ENCODE results near the gene PREP. TPM values are rescaled to one million over a fixed set of nuclear protein-coding genes. Genes with fewer than 3 reads are reported as not detected.
A peak's percentile ranks its signal among the peaks of the same experiment; 100 is the strongest.

PREP gene
- total RNA-seq, 1 experiment from 2014 or later = 35.8 TPM

GRCh38 chr6:105256619-105257018 is 146.3 kb downstream of the PREP start:
- Histone ChIP-seq H3K4me1 (replicated peaks; ENCODE audit: insufficient read depth) (no peaks in the 10 kb centered on the region), H3K4me3 (no peak overlapping the region), H3K79me2 (ENCODE audit: low read depth) (no peaks in the 10 kb centered on the region), H3K9me2 (ENCODE audit: insufficient read depth) (no peaks in the 10 kb centered on the region), H3K4me2 (no peak overlapping the region), H3K27ac (no peak overlapping the region), H4K20me1 (ENCODE audit: insufficient read depth) (no peaks in the 10 kb centered on the region), H3K9me3 (ENCODE audit: insufficient read depth, low read depth) (peaks cover 6% of the 10 kb centered on the region; the same call in 1 of the 2 replicates), H3K27me3 (ENCODE audit: insufficient read depth, low read depth) (no peaks in the 10 kb centered on the region), H3F3A (ENCODE audit: insufficient read depth, low read depth) (no peaks in the 10 kb centered on the region), H2AFZ (no peak overlapping the region), H3K36me3 (ENCODE audit: low read depth) (no peaks in the 10 kb centered on the region)
- ChIA-PET CTCF (no interaction called here), POLR2A (ENCODE audit: unreplicated experiment) (no interaction called here)
- DNase-seq = no peak
- no peak for TF ChIP-seq EZH2 (IDR thresholded peaks at IDR 0.05; ENCODE audit: low read depth)
- no peak for TF ChIP-seq CTCF (conservative IDR thresholded peaks at IDR 0.05)
- BruUV-seq (replicated peaks) = no TSS peak
- intact Hi-C loops (cut with micrococcal nuclease; ENCODE audit: unreplicated experiment) = no loop called here

GRCh38 chr6:105253787-105254186 is 149.1 kb downstream of the PREP start:
- H3K27me3 ChIP-seq (ENCODE audit: insufficient read depth, low read depth) = no peaks in the 10 kb centered on the region
- peak; percentile 19 to 47 for DNase-seq
- H2AFZ ChIP-seq = no peak overlapping the region
- no peaks in the 10 kb centered on the region for H3K79me2 ChIP-seq (ENCODE audit: low read depth)
- ChIA-PET POLR2A (ENCODE audit: unreplicated experiment) (no interaction called here), CTCF (no interaction called here)
- no peaks in the 10 kb centered on the region for H3K4me1 ChIP-seq (replicated peaks; ENCODE audit: insufficient read depth)
- H3K9me2 ChIP-seq (ENCODE audit: insufficient read depth) = no peaks in the 10 kb centered on the region
- no peaks in the 10 kb centered on the region for H4K20me1 ChIP-seq (ENCODE audit: insufficient read depth)
- H3K36me3 ChIP-seq (ENCODE audit: low read depth) = no peaks in the 10 kb centered on the region
- BruUV-seq (replicated peaks) = no TSS peak
- no peak overlapping the region for H3K4me2 ChIP-seq
- H3K9me3 ChIP-seq (ENCODE audit: insufficient read depth, low read depth) = peaks cover 6% of the 10 kb centered on the region; the same call in 1 of the 2 replicates
- TF ChIP-seq EZH2 (IDR thresholded peaks at IDR 0.05; ENCODE audit: low read depth) (no peak), CTCF (conservative IDR thresholded peaks at IDR 0.05) (no peak)
- intact Hi-C loops (cut with micrococcal nuclease; ENCODE audit: unreplicated experiment) = no loop called here
- no peak overlapping the region for H3K27ac ChIP-seq
- no peak overlapping the region for H3K4me3 ChIP-seq
- H3F3A ChIP-seq (ENCODE audit: insufficient read depth, low read depth) = no peaks in the 10 kb centered on the region

- Histone ChIP-seq H3K4me3 (no peak overlapping the region), H3K4me2 (no peak overlapping the region), H3K27ac (no peak overlapping the region), H3K9me2 (ENCODE audit: insufficient read depth) (no peaks in the 10 kb centered on the region), H3K27me3 (ENCODE audit: insufficient read depth, low read depth) (no peaks in the 10 kb centered on the region), H3K4me1 (replicated peaks; ENCODE audit: insufficient read depth) (no peaks in the 10 kb centered on the region), H3K36me3 (ENCODE audit: low read depth) (no peaks in the 10 kb centered on the region), H4K20me1 (ENCODE audit: insufficient read depth) (no peaks in the 10 kb centered on the region), H3K79me2 (ENCODE audit: low read depth) (no peaks in the 10 kb centered on the region), H3K9me3 (ENCODE audit: insufficient read depth, low read depth) (peaks cover 6% of the 10 kb centered on the region; the same call in 1 of the 2 replicates), H2AFZ (no peak overlapping the region), H3F3A (ENCODE audit: insufficient read depth, low read depth) (no peaks in the 10 kb centered on the region)
- intact Hi-C loops (cut with micrococcal nuclease; ENCODE audit: unreplicated experiment) = no loop called here
- POLR2A ChIA-PET (ENCODE audit: unreplicated experiment) = no interaction called here
- CTCF ChIA-PET = no interaction called here
- no peak for TF ChIP-seq EZH2 (IDR thresholded peaks at IDR 0.05; ENCODE audit: low read depth)
- DNase-seq = no peak
- no TSS peak for BruUV-seq (replicated peaks)
Observed at GRCh38 chr6:105251689-105252088, 151.2 kb downstream of the PREP start.

GRCh38 chr6:105250533-105250932 is 152.3 kb downstream of the PREP start:
- Histone ChIP-seq H3K27me3 (ENCODE audit: insufficient read depth, low read depth) (no peaks in the 10 kb centered on the region), H3K36me3 (ENCODE audit: low read depth) (no peaks in the 10 kb centered on the region), H3K79me2 (ENCODE audit: low read depth) (no peaks in the 10 kb centered on the region), H2AFZ (no peak overlapping the region), H3K4me3 (no peak overlapping the region), H3F3A (ENCODE audit: insufficient read depth, low read depth) (no peaks in the 10 kb centered on the region), H4K20me1 (ENCODE audit: insufficient read depth) (no peaks in the 10 kb centered on the region), H3K9me2 (ENCODE audit: insufficient read depth) (no peaks in the 10 kb centered on the region), H3K4me1 (replicated peaks; ENCODE audit: insufficient read depth) (no peaks in the 10 kb centered on the region), H3K4me2 (no peak overlapping the region), H3K27ac (no peak overlapping the region), H3K9me3 (ENCODE audit: insufficient read depth, low read depth) (peaks cover 6% of the 10 kb centered on the region; the same call in 1 of the 2 replicates)
- POLR2A ChIA-PET (ENCODE audit: unreplicated experiment) = no interaction called here
- intact Hi-C loops (cut with micrococcal nuclease; ENCODE audit: unreplicated experiment) = no loop called here
- DNase-seq = peak in 1 of 2 experiments; percentile 54
- no peak for TF ChIP-seq CTCF (conservative IDR thresholded peaks at IDR 0.05)
- no peak for TF ChIP-seq EZH2 (IDR thresholded peaks at IDR 0.05; ENCODE audit: low read depth)
- BruUV-seq (replicated peaks) = no TSS peak
- CTCF ChIA-PET = no interaction called here

Measured in PC-9 (cell line).